Measurements from ENCODE around the gene PIEZO2. TPM values are rescaled to one million over a fixed set of nuclear protein-coding genes. Genes with fewer than 3 reads are reported as not detected.

Gene PIEZO2
- total and polyA plus RNA-seq, 2 donors (not counting 1 experiment from before 2014, with no cell fraction given), result not detected

DNA sequence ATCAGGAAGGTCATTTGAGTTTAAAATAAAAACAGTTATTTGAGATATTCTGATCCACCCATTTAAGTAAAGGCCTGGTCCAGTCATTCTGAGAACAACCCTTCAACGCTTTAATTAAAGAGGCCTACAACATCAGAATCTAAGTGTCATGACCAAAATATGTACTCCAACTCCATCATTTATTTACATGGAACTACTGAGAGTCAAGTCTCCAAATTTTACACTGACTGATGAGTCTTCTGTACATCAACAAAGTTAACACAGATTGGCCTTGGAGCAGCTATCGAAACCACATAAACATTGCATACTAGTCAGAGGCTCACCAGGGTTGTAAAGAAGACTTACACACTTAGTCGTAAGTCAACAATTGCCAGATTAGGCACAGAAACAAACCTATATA lies 37.1 kb downstream of the PIEZO2 start:
- CTCF ChIA-PET, result no interaction called here
- TF ChIP-seq EZH2 (IDR thresholded peaks at IDR 0.05; ENCODE audit: borderline replicate concordance, insufficient read depth, low read depth, low read length, poor library complexity, severe bottlenecking), result no peak
- TF ChIP-seq, protein P1, sequence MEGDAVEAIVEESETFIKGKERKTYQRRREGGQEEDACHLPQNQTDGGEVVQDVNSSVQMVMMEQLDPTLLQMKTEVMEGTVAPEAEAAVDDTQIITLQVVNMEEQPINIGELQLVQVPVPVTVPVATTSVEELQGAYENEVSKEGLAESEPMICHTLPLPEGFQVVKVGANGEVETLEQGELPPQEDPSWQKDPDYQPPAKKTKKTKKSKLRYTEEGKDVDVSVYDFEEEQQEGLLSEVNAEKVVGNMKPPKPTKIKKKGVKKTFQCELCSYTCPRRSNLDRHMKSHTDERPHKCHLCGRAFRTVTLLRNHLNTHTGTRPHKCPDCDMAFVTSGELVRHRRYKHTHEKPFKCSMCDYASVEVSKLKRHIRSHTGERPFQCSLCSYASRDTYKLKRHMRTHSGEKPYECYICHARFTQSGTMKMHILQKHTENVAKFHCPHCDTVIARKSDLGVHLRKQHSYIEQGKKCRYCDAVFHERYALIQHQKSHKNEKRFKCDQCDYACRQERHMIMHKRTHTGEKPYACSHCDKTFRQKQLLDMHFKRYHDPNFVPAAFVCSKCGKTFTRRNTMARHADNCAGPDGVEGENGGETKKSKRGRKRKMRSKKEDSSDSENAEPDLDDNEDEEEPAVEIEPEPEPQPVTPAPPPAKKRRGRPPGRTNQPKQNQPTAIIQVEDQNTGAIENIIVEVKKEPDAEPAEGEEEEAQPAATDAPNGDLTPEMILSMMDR (IDR thresholded peaks at IDR 0.05), result no peak
- Histone ChIP-seq H3K27me3 (replicated peaks in 1 of 4; ENCODE audit: control extremely low read depth in 1 of 4, control insufficient read depth in 3 of 4, insufficient read depth in 4 of 4, low read length in 3 of 4) (no peaks in the 10 kb centered on the region), H3K4me1 (ENCODE audit: control insufficient read depth in 2 of 2, insufficient read depth in 2 of 2, low read length in 2 of 2) (no peaks in the 10 kb centered on the region), H3K36me3 (replicated peaks in 1 of 2; ENCODE audit: control extremely low read depth in 1 of 2, control insufficient read depth in 1 of 2, extremely low read depth in 1 of 2, insufficient read depth in 2 of 2, low read length in 1 of 2) (no peaks in the 10 kb centered on the region), H3K79me2 (ENCODE audit: control insufficient read depth, insufficient read depth, low read length) (no peaks in the 10 kb centered on the region), H4K20me1 (ENCODE audit: control insufficient read depth, insufficient read depth, low read length, poor library complexity, severe bottlenecking) (no peaks in the 10 kb centered on the region), H2AFZ (ENCODE audit: insufficient read depth, low read depth, low read length, poor library complexity, severe bottlenecking) (no peak overlapping the region), H3K4me2 (replicated peaks; ENCODE audit: low read depth, low read length, poor library complexity, severe bottlenecking) (no peak overlapping the region), H3K4me3 (ENCODE audit: control extremely low read depth in 1 of 5, extremely low read depth in 1 of 5, insufficient read depth in 1 of 5, low read depth in 2 of 5, low read length in 4 of 5) (no peak overlapping the region), H3K27ac (ENCODE audit: low read length in 2 of 2) (no peak overlapping the region), H3K9me3 (ENCODE audit: control extremely low read depth in 1 of 3, control insufficient read depth in 2 of 3, insufficient read depth in 1 of 3, low read length in 2 of 3) (peaks cover 0 to 3% (median 0%) of the 10 kb centered on the region in 3 donors), H3K9ac (ENCODE audit: low read length) (no peak overlapping the region)
- intact Hi-C loops (cut with micrococcal nuclease), result no loop called here
- POLR2A ChIA-PET, result no interaction called here
- Mint-ChIP-seq H3K9me3 (ENCODE audit: insufficient read depth) (no peaks in the 10 kb centered on the region), H3K4me3 (no peak overlapping the region), H3K4me1 (no peaks in the 10 kb centered on the region), H3K27me3 (no peaks in the 10 kb centered on the region), H3K27ac (no peak overlapping the region)
- 100% methylated on average over 2 of the region's 3 CpGs for WGBS (ENCODE audit: insufficient coverage)
- no peak for ATAC-seq (ENCODE audit: low read depth)
- DNase-seq, result no peak

DNA sequence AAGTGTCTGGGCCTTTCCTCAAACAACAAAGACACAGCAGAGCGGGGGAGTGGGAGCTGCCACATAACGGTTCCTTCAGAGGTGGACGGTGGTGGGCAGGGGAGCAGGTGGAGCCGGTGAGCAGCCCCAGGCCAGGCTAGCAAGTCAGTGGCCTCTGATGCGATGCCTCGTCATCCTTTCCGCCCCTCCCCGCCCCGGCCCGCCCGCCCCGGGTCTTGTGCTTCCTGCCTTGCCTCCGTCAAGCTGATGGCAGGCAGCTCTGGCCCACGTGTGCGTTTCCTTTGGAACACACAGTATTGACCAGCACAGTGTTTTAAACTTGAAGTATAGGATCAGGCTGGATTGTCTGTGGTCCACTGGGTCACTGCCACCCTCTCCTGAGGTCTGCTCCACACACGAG lies 38.9 kb downstream of the PIEZO2 start:
- Mint-ChIP-seq H3K4me3 (no peak overlapping the region), H3K9me3 (ENCODE audit: insufficient read depth) (no peaks in the 10 kb centered on the region), H3K4me1 (no peaks in the 10 kb centered on the region), H3K27me3 (no peaks in the 10 kb centered on the region), H3K27ac (no peak overlapping the region)
- H3K79me2 ChIP-seq (ENCODE audit: control insufficient read depth, insufficient read depth, low read length), result no peaks in the 10 kb centered on the region
- peaks cover 0 to 6% (median 0%) of the 10 kb centered on the region in 3 donors for H3K9me3 ChIP-seq (ENCODE audit: control extremely low read depth in 1 of 3, control insufficient read depth in 2 of 3, insufficient read depth in 1 of 3, low read length in 2 of 3)
- no peaks in the 10 kb centered on the region for H4K20me1 ChIP-seq (ENCODE audit: control insufficient read depth, insufficient read depth, low read length, poor library complexity, severe bottlenecking)
- CTCF ChIA-PET, result no interaction called here
- no peak overlapping the region for H3K4me3 ChIP-seq (ENCODE audit: control extremely low read depth in 1 of 5, extremely low read depth in 1 of 5, insufficient read depth in 1 of 5, low read depth in 2 of 5, low read length in 4 of 5)
- no peaks in the 10 kb centered on the region for H3K27me3 ChIP-seq (replicated peaks in 1 of 4; ENCODE audit: control extremely low read depth in 1 of 4, control insufficient read depth in 3 of 4, insufficient read depth in 4 of 4, low read length in 3 of 4)
- TF ChIP-seq, protein P1 (IDR thresholded peaks at IDR 0.05), result no peak
- TF ChIP-seq EZH2 (IDR thresholded peaks at IDR 0.05; ENCODE audit: borderline replicate concordance, insufficient read depth, low read depth, low read length, poor library complexity, severe bottlenecking), result no peak
- H3K4me2 ChIP-seq (replicated peaks; ENCODE audit: low read depth, low read length, poor library complexity, severe bottlenecking), result no peak overlapping the region
- H2AFZ ChIP-seq (ENCODE audit: insufficient read depth, low read depth, low read length, poor library complexity, severe bottlenecking), result no peak overlapping the region
- ATAC-seq (ENCODE audit: low read depth) (no peak), DNase-seq (no peak)
- no peaks in the 10 kb centered on the region for H3K4me1 ChIP-seq (ENCODE audit: control insufficient read depth in 2 of 2, insufficient read depth in 2 of 2, low read length in 2 of 2)
- WGBS (ENCODE audit: insufficient coverage), result 95% methylated on average over 10 of the region's 16 CpGs
- POLR2A ChIA-PET, result no interaction called here
- intact Hi-C loops (cut with micrococcal nuclease), result no loop called here
- H3K27ac ChIP-seq (ENCODE audit: low read length in 2 of 2), result no peak overlapping the region
- H3K36me3 ChIP-seq (replicated peaks in 1 of 2; ENCODE audit: control extremely low read depth in 1 of 2, control insufficient read depth in 1 of 2, extremely low read depth in 1 of 2, insufficient read depth in 2 of 2, low read length in 1 of 2), result no peaks in the 10 kb centered on the region
- no peak overlapping the region for H3K9ac ChIP-seq (ENCODE audit: low read length)

All from B cell (primary cell).